K562 (cell line): ENCODE data around the gene APBA2. TPM values are rescaled to one million over a fixed set of nuclear protein-coding genes. Genes with fewer than 3 reads are reported as not detected.

Source experiments
- CC2D1A ChIP-seq: fragments of 450-650 bp; IDR thresholded peaks from 2 replicates; pipeline ENCODE4 v1.6.1; 2017; ENCODE audit warnings: mild to moderate bottlenecking
- EP300 ChIP-seq: IDR thresholded peaks from 2 replicates; pipeline ENCODE4 v1.6.1; 2012; ENCODE audit warnings: low read length, improper control_type of control experiment
- GATAD2A ChIP-seq: fragments of 450-650 bp; IDR thresholded peaks from 2 replicates; pipeline ENCODE4 v1.6.1; 2017
- IRF1 ChIP-seq: sonication (generic); formaldehyde crosslinking; IDR thresholded peaks from 2 replicates; pipeline ENCODE4 v1.8.0; 2022; ENCODE audit warnings: missing genetic modification reagents, mild to moderate bottlenecking, borderline replicate concordance
- LCOR ChIP-seq: sonication (generic); formaldehyde crosslinking; IDR thresholded peaks from 2 replicates; pipeline ENCODE4 v1.8.0; 2022; ENCODE audit warnings: mild to moderate bottlenecking, missing genetic modification reagents
- MAFK ChIP-seq: IDR thresholded peaks from 2 replicates; pipeline ENCODE4 v1.6.1; 2011; ENCODE audit warnings: low read length, improper control_type of control experiment
- NFE2 ChIP-seq: IDR thresholded peaks from 2 replicates; pipeline ENCODE4 v1.6.1; 2014; ENCODE audit warnings: antibody characterized with exemption, low read depth
- NFXL1 ChIP-seq: fragments of 450-650 bp; formaldehyde crosslinking; IDR thresholded peaks from 2 replicates; pipeline ENCODE4 v1.4.0; 2021; ENCODE audit warnings: mild to moderate bottlenecking
- NR3C1 ChIP-seq: sonication (generic); formaldehyde crosslinking; IDR thresholded peaks from 2 replicates; pipeline ENCODE4 v1.8.1; 2022; ENCODE audit warnings: missing genetic modification reagents
- POLR2AphosphoS2 ChIP-seq: IDR thresholded peaks from 2 replicates; pipeline ENCODE4 v1.6.1; 2012; ENCODE audit warnings: low read length, improper control_type of control experiment
- POLR3G ChIP-seq: IDR thresholded peaks from 2 replicates; pipeline ENCODE4 v1.6.1; 2011; ENCODE audit not compliant: insufficient read length, insufficient replicate concordance; ENCODE audit errors: extremely low read depth
- PYGO2 ChIP-seq: fragments of 450-650 bp; IDR thresholded peaks from 2 replicates; pipeline ENCODE4 v1.6.1; 2016; ENCODE audit warnings: mild to moderate bottlenecking, missing genetic modification characterization, moderate library complexity, missing compliant biosample characterization
- RREB1 ChIP-seq: fragments of 250-450 bp; sonication (Bioruptor Pico); IDR thresholded peaks from 2 replicates; pipeline ENCODE4 v1.4.0; 2020
- RUNX1 ChIP-seq: sonication (generic); IDR thresholded peaks from 2 replicates; pipeline ENCODE4 v1.6.1; 2016; ENCODE audit warnings: antibody characterized with exemption, low read depth
- SP2 ChIP-seq: IDR thresholded peaks from 2 replicates; pipeline ENCODE4 v1.6.1; 2011; ENCODE audit warnings: mild to moderate bottlenecking, low read depth, low read length, moderate library complexity; ENCODE audit not compliant: poor library complexity, severe bottlenecking; ENCODE audit errors: extremely low read depth
- SREBF2 ChIP-seq: sonication (generic); formaldehyde crosslinking; IDR thresholded peaks from 2 replicates; pipeline ENCODE4 v1.4.0; 2020; ENCODE audit warnings: mild to moderate bottlenecking, missing genetic modification reagents
- SRSF3 ChIP-seq: fragments of 200-400 bp; formaldehyde crosslinking; IDR thresholded peaks from 2 replicates; pipeline ENCODE4 v1.6.1; 2016; ENCODE audit warnings: mild to moderate bottlenecking, low read length, moderate library complexity; ENCODE audit not compliant: insufficient read depth
- TFAM ChIP-seq: fragments of 250-450 bp; sonication (Bioruptor Pico); conservative IDR thresholded peaks from 2 replicates; pipeline ENCODE4 v1.5.0; 2021; ENCODE audit warnings: mild to moderate bottlenecking, moderate library complexity
- YBX1 ChIP-seq: fragments of 450-650 bp; IDR thresholded peaks from 2 replicates; pipeline ENCODE4 v1.7.1; 2016; ENCODE audit warnings: mild to moderate bottlenecking
- ZNF12 ChIP-seq: sonication (generic); formaldehyde crosslinking; IDR thresholded peaks from 2 replicates; pipeline ENCODE4 v1.4.0; 2020; ENCODE audit warnings: mild to moderate bottlenecking, missing genetic modification reagents
- ZNF232 ChIP-seq: sonication (generic); formaldehyde crosslinking; IDR thresholded peaks from 2 replicates; pipeline ENCODE4 v1.8.0; 2022; ENCODE audit warnings: mild to moderate bottlenecking, missing genetic modification reagents
- ZNF282 ChIP-seq: sonication (generic); formaldehyde crosslinking; IDR thresholded peaks from 2 replicates; pipeline ENCODE4 v1.8.1; 2023; ENCODE audit warnings: missing genetic modification reagents
- ZNF583 ChIP-seq: fragments of 250-450 bp; sonication (Bioruptor Pico); IDR thresholded peaks from 2 replicates; pipeline ENCODE4 v1.4.0; 2020
- ZNF586 ChIP-seq: fragments of 450-650 bp; formaldehyde crosslinking; conservative IDR thresholded peaks from 2 replicates; pipeline ENCODE4 v1.4.0; 2020; ENCODE audit warnings: mild to moderate bottlenecking, moderate library complexity
- ZNF639 ChIP-seq, 2 experiments: fragments of 200-800 bp in 1 of 2; sonication (Bioruptor generic) in 1 of 2; sonication (generic) in 1 of 2; formaldehyde crosslinking in 1 of 2; IDR thresholded peaks in 1 of 2; conservative IDR thresholded peaks in 1 of 2; 2 replicates each; pipeline versions ENCODE4 v1.5.0 to v1.6.1; 2016 to 2020; ENCODE audit warnings: missing compliant biosample characterization in 1 of 2, missing genetic modification characterization in 1 of 2, missing genetic modification reagents in 1 of 2
- polyA plus RNA-seq, 8 experiments: library from polyadenylated mRNA; depleted of rRNA in 4 of 8; stranded (reverse) in 5 of 8; unstranded in 3 of 8; fragments of >200 nt; fragmentation: Nextera tagmentation in 2 of 8; fragmentation: Illumina TruSeq in 1 of 8; extraction: Ambion mirVana in 2 of 8; extraction: Trizol in 1 of 8; gene quantifications; 2 replicates each; pipeline versions ENCODE4 v1.2.1 to v1.2.3, GENCODE V29; 2011 to 2014; ENCODE audit warnings: inconsistent platforms in 1 of 8, missing spikeins in 1 of 8
- total RNA-seq, 7 experiments: library from RNA; depleted of rRNA in 6 of 7; stranded (reverse); fragments of >200 nt in 6 of 7; fragmentation: Illumina TruSeq in 2 of 7; extraction: Trizol in 2 of 7; gene quantifications; 2 replicates each; pipeline versions ENCODE4 v1.2.1 to v1.2.3, GENCODE V29; 2011 to 2021; ENCODE audit warnings: low replicate concordance in 1 of 7

APBA2 gene
- total and polyA plus RNA-seq, 9 of the 15 experiments (the other 6 are each of a cell fraction or from before 2014, with no cell fraction given), result 0.24 to 40.9 (median 25.2) TPM

GRCh38 chr15:28927043-28927442, 41.3 kb downstream of the APBA2 start (continued):
- TF ChIP-seq ZNF639 (CRISPR knock-in tag; conservative IDR thresholded peaks at IDR 0.05 in 1 of 2, IDR thresholded peaks at IDR 0.05 in 1 of 2) (no peak), SREBF2 (CRISPR knock-in tag) (no peak), ZNF583 (no peak), YBX1 (no peak), CC2D1A (no peak), TFAM (CRISPR knock-in tag) (no peak), ZNF12 (CRISPR knock-in tag) (no peak), PYGO2 (tag) (no peak), NFXL1 (CRISPR knock-in tag) (no peak), EP300 (peak; percentile 18; the same call in 1 of the 2 replicates), POLR3G (no peak), NFE2 (peak; percentile 63), MAFK (0 out of 2 replicates have a peak, but pooled peaks have one; percentile 5), SRSF3 (no peak), RUNX1 (no peak), NR3C1 (CRISPR knock-in tag) (no peak), ZNF232 (CRISPR knock-in tag) (no peak), LCOR (CRISPR knock-in tag) (no peak), IRF1 (CRISPR knock-in tag) (no peak), ZNF586 (CRISPR knock-in tag) (no peak), ZNF282 (CRISPR knock-in tag) (no peak), GATAD2A (peak; percentile 71; the same call in 1 of the 2 replicates), RREB1 (no peak), POLR2AphosphoS2 (no peak), SP2 (no peak)
